Caco-2 (cell line): ENCODE measurements around the gene NFKBIB. TPM values are rescaled to one million over a fixed set of nuclear protein-coding genes. Genes with fewer than 3 reads are reported as not detected.
A peak's percentile ranks its signal among the peaks of the same experiment; 100 is the strongest.

Source experiments
- BruUV-seq: library from RNA; stranded (reverse); fragments of 400-500 nt; replicated peaks from 2 replicates; lab custom pipeline; 2021; lab: Mats Ljungman, UMichigan
- CTCF ChIA-PET: fragments of 300-600 bp; sonication (Branson Sonifier 250); formaldehyde crosslinking; loops from one replicate; lab custom pipeline; 2022; ENCODE audit warnings: antibody characterized with exemption; lab: Charles Lee
- POLR2A ChIA-PET: fragments of 300-600 bp; sonication (Branson Sonifier 250); formaldehyde crosslinking; loops from one replicate; lab custom pipeline; 2022; ENCODE audit warnings: antibody characterized with exemption; lab: Charles Lee
- DNase-seq, 2 experiments: peaks; one replicate each; pipeline versions ENCODE4 v3.0.0 to v3.0.0-alpha.2; 2020 to 2022
- H3K27me3 ChIP-seq: replicated peaks from 2 replicates; pipeline ENCODE4 v1.6.0; 2011; ENCODE audit warnings: low read length; ENCODE audit not compliant: control insufficient read depth, insufficient read depth
- H3K36me3 ChIP-seq: 2 replicates; pipeline ENCODE4 v1.5.1; 2011; ENCODE audit warnings: low read length; ENCODE audit not compliant: control insufficient read depth, insufficient read depth
- H3K4me1 ChIP-seq: fragments of 250-450 bp; sonication (Bioruptor Pico); 2 replicates; pipeline ENCODE4 v1.5.1; 2020; ENCODE audit warnings: mild to moderate bottlenecking
- H3K4me3 ChIP-seq: 2 replicates; pipeline ENCODE4 v1.5.1; 2011; ENCODE audit warnings: low read depth, mild to moderate bottlenecking, control low read depth, low read length
- H3K9me3 ChIP-seq: fragments of 250-450 bp; sonication (Bioruptor Pico); 2 replicates; pipeline ENCODE4 v1.5.1; 2020; ENCODE audit warnings: mild to moderate bottlenecking, moderate library complexity
- H3K27ac Mint-ChIP-seq: one replicate; pipeline ENCODE4 v1.8.0; 2022; ENCODE audit warnings: mixed read lengths; ENCODE audit not compliant: unreplicated experiment
- H3K27me3 Mint-ChIP-seq: one replicate; pipeline ENCODE4 v1.8.0; 2022; ENCODE audit warnings: mixed read lengths; ENCODE audit not compliant: insufficient read depth, unreplicated experiment
- H3K36me3 Mint-ChIP-seq: one replicate; pipeline ENCODE4 v1.8.0; 2022; ENCODE audit warnings: mild to moderate bottlenecking, mixed read lengths; ENCODE audit not compliant: insufficient read depth, unreplicated experiment
- H3K4me1 Mint-ChIP-seq: one replicate; pipeline ENCODE4 v1.8.0; 2022; ENCODE audit warnings: low read depth, mixed read lengths; ENCODE audit not compliant: unreplicated experiment
- H3K4me3 Mint-ChIP-seq: one replicate; pipeline ENCODE4 v1.8.0; 2022; ENCODE audit warnings: mild to moderate bottlenecking, moderate library complexity, mixed read lengths; ENCODE audit not compliant: unreplicated experiment
- H3K9me3 Mint-ChIP-seq: one replicate; pipeline ENCODE4 v1.8.0; 2022; ENCODE audit warnings: mixed read lengths; ENCODE audit not compliant: unreplicated experiment
- intact Hi-C: fragments of 100-400 bp; cut with micrococcal nuclease; formaldehyde crosslinking; loops from one replicate; pipeline ENCODE4 v1.10.0; 2022; ENCODE audit not compliant: unreplicated experiment
- total RNA-seq: library from RNA; stranded (reverse); gene quantifications from 2 replicates; pipeline ENCODE4 v1.2.3, GENCODE V29; 2022
- TF ChIP-seq, protein P1 (sequence below), 2 experiments: fragments of 200-600 bp in 1 of 2; IDR thresholded peaks; 1 replicate in 1 of 2; 2 replicates in 1 of 2; pipeline versions ENCODE4 v1.5.1 to v1.8.0; 2011 to 2022; ENCODE audit warnings: antibody characterized with exemption in 1 of 2, control low read depth in 1 of 2, inconsistent platforms in 1 of 2, low read depth in 1 of 2, low read length in 1 of 2, mild to moderate bottlenecking in 1 of 2, moderate library complexity in 1 of 2; ENCODE audit not compliant: insufficient read depth in 1 of 2, severe bottlenecking in 1 of 2, unreplicated experiment in 1 of 2

NFKBIB gene
- total RNA-seq, 1 experiment from 2014 or later, result 43.9 TPM

DNA sequence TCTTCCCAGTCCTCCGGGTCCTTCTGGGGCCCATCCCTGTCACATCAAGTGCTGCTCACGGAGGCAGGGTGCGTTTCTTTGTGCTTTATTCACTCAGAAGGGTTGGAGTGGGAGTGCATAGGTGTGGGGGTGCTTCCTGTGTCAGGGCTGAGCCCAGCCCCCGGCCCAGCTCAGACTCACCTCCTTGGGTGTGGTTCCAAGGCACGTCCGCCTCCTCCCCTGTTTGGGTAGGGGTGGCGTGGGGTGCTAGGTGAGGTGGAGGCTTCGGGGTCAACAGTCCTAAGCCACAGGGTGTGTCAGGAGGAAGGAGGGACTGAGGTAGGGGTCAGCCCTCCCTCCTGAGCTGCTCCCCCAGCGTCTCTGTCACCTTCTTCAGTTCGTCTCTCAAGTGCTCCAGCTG lies 9.1 kb downstream of the NFKBIB start:
- H3K27ac Mint-ChIP-seq, result no peak overlapping the region
- no peak overlapping the region for H3K4me3 Mint-ChIP-seq
- intact Hi-C loops, result no loop called here
- peaks cover 7% of the 10 kb centered on the region for H3K4me1 Mint-ChIP-seq
- no peak for DNase-seq
- no peaks in the 10 kb centered on the region for H3K9me3 Mint-ChIP-seq
- TF ChIP-seq, protein P1, sequence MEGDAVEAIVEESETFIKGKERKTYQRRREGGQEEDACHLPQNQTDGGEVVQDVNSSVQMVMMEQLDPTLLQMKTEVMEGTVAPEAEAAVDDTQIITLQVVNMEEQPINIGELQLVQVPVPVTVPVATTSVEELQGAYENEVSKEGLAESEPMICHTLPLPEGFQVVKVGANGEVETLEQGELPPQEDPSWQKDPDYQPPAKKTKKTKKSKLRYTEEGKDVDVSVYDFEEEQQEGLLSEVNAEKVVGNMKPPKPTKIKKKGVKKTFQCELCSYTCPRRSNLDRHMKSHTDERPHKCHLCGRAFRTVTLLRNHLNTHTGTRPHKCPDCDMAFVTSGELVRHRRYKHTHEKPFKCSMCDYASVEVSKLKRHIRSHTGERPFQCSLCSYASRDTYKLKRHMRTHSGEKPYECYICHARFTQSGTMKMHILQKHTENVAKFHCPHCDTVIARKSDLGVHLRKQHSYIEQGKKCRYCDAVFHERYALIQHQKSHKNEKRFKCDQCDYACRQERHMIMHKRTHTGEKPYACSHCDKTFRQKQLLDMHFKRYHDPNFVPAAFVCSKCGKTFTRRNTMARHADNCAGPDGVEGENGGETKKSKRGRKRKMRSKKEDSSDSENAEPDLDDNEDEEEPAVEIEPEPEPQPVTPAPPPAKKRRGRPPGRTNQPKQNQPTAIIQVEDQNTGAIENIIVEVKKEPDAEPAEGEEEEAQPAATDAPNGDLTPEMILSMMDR (IDR thresholded peaks at IDR 0.05; ENCODE audit: insufficient read depth in 1 of 2, low read depth in 1 of 2, low read length in 1 of 2, severe bottlenecking in 1 of 2, unreplicated experiment in 1 of 2), result no peak
- no peaks in the 10 kb centered on the region; the same call in 1 of the 2 replicates for H3K9me3 ChIP-seq
- ChIA-PET CTCF (no interaction called here), POLR2A (no interaction called here)
- H3K4me3 ChIP-seq, result no peak overlapping the region
- peaks cover 41% of the 10 kb centered on the region for H3K36me3 Mint-ChIP-seq
- H3K27me3 Mint-ChIP-seq, result no peaks in the 10 kb centered on the region
- peaks cover 10% of the 10 kb centered on the region for H3K4me1 ChIP-seq
- no TSS peak for BruUV-seq
- peaks cover 3% of the 10 kb centered on the region; the same call in 1 of the 2 replicates for H3K36me3 ChIP-seq
- no peaks in the 10 kb centered on the region for H3K27me3 ChIP-seq

DNA sequence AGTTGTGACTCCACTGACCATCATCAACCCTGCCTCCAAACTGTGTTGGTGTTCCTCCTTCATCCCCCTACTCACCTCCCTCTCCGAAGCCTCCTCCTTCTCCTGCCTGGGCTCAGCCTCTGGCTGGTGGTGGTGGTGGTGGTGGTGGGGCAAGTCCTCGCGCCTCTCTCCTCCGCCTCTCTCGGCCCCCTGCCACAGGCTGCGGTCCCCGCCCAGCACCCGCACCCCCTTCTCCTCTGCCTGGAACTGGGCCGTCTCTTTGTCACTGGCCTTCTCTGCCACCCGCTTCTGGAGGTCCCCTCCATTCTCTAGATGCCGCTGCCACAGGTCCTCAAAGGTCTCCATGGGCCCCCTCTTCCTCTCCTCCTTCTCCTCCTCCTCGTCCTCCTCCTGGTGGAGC lies 10.7 kb downstream of the NFKBIB start:
- intact Hi-C loops, result no loop called here
- Histone ChIP-seq H3K27me3 (no peaks in the 10 kb centered on the region), H3K4me1 (no peaks in the 10 kb centered on the region), H3K9me3 (no peaks in the 10 kb centered on the region; the same call in 1 of the 2 replicates), H3K36me3 (peaks cover 3% of the 10 kb centered on the region), H3K4me3 (no peak overlapping the region)
- Mint-ChIP-seq H3K4me1 (no peaks in the 10 kb centered on the region), H3K27me3 (no peaks in the 10 kb centered on the region), H3K9me3 (no peaks in the 10 kb centered on the region), H3K4me3 (no peak overlapping the region), H3K27ac (peak overlapping the region; percentile 4), H3K36me3 (peaks cover 33% of the 10 kb centered on the region)
- TF ChIP-seq, protein P1 (IDR thresholded peaks at IDR 0.05; ENCODE audit: insufficient read depth in 1 of 2, low read depth in 1 of 2, low read length in 1 of 2, severe bottlenecking in 1 of 2, unreplicated experiment in 1 of 2), result no peak
- ChIA-PET POLR2A (no interaction called here), CTCF (no interaction called here)
- no TSS peak for BruUV-seq
- no peak for DNase-seq

DNA sequence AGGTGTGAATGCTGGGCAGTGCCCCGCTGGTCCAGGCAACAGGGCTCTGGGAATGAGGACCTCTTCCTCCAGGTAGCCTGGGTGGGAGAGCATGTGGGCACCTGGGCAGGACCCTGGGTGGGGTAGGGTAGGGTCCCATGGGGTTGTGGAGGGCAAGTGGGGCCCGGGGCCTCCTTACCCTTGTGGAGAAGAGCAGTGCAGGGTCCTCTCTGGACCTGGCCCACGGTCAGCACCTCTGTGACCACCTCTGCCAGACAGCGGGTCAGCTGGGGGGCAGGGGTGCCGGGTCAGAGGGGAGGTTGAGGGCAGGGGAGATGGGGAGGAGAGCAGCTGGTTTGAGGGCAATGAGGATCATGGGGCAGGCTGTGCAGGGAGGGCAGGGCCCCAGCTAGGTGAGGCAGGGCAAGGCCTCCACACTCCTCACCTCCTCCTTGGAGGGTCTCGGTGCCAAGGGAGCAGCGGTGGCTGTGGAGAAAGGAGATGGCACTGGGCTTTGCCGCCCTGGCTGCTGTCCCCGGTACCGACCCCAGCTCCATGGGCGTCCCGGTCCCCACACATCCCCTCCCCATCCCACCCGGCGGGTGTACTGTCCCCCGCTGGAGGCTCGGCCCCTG lies 11.7 kb downstream of the NFKBIB start:
- Histone ChIP-seq H3K9me3 (no peaks in the 10 kb centered on the region; the same call in 1 of the 2 replicates), H3K27me3 (no peaks in the 10 kb centered on the region), H3K4me3 (no peak overlapping the region), H3K36me3 (peaks cover 1% of the 10 kb centered on the region), H3K4me1 (no peaks in the 10 kb centered on the region)
- peaks cover 33% of the 10 kb centered on the region for H3K36me3 Mint-ChIP-seq
- no peak overlapping the region for H3K27ac Mint-ChIP-seq
- CTCF ChIA-PET, result no interaction called here
- no TSS peak for BruUV-seq
- no peak overlapping the region for H3K4me3 Mint-ChIP-seq
- no peaks in the 10 kb centered on the region for H3K9me3 Mint-ChIP-seq
- H3K27me3 Mint-ChIP-seq, result no peaks in the 10 kb centered on the region
- TF ChIP-seq, protein P1 (IDR thresholded peaks at IDR 0.05; ENCODE audit: insufficient read depth in 1 of 2, low read depth in 1 of 2, low read length in 1 of 2, severe bottlenecking in 1 of 2, unreplicated experiment in 1 of 2), result no peak
- no peaks in the 10 kb centered on the region for H3K4me1 Mint-ChIP-seq
- POLR2A ChIA-PET, result interaction anchor here (0.6 kb wide), 1 partner anchor 60 kb away, joined by 4 read pairs; no protein-coding TSS in a partner anchor
- no peak for DNase-seq
- intact Hi-C loops, result no loop called here
